Measurements from ENCODE around the gene NRXN3. TPM values are rescaled to one million over a fixed set of nuclear protein-coding genes. Genes with fewer than 3 reads are reported as not detected.

The NRXN3 gene
- total RNA-seq, 5 donors from 2014 or later (not counting 1 experiment from before 2014, with no cell fraction given), result not detected

DNA sequence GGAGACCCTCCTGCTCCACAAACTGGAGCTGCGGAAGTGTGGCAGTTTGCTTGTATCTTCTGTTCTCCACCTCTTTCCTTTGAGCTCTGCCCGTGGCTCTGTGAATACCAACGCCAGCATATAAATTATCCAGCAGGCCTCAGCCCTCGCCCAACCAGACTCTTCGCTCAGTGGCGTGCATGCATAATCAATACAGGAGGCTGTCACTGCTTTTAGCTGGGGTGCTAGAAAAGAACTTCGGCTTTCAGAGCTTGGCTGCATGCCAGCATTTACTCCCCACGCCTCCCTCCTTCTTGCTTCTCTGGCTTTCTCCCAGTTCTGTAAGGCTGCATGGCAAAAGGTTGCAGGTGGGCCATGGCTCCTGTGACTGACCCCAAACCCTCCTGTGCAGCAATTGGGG lies 26.9 kb downstream of the NRXN3 start:
- peaks cover 0 to 8% of the 10 kb centered on the region in 2 experiments for H3K4me1 ChIP-seq (ENCODE audit: control insufficient read depth in 1 of 2, extremely low read depth in 1 of 2, insufficient read depth in 2 of 2, low read length in 2 of 2)
- H3K27me3 ChIP-seq (replicated peaks in 1 of 2; ENCODE audit: control insufficient read depth in 2 of 2, extremely low read depth in 1 of 2, insufficient read depth in 2 of 2, low read length in 1 of 2), result peaks cover 0 to 5% of the 10 kb centered on the region in 2 experiments
- H3K4me3 ChIP-seq (ENCODE audit: control insufficient read depth in 1 of 2, extremely low read depth in 1 of 2, low read length in 1 of 2), result no peak overlapping the region
- POLR2A ChIA-PET, result no interaction called here
- CTCF ChIA-PET, result no interaction called here
- H3K9me3 ChIP-seq, result no peaks in the 10 kb centered on the region
- peaks cover 0 to 4% (median 0%) of the 10 kb centered on the region in 3 donors for H3K9me3 Mint-ChIP-seq
- H3K4me3 Mint-ChIP-seq, result no peak overlapping the region
- DNase-seq (no peak), ATAC-seq (replicated peaks in 1 of 4) (no peak)
- 76% methylated on average over 8 of the region's 8 CpGs for WGBS (ENCODE audit: insufficient coverage)
- peaks cover 0 to 4% of the 10 kb centered on the region in 2 donors for H3K27me3 Mint-ChIP-seq
- H3K36me3 ChIP-seq (ENCODE audit: control insufficient read depth in 2 of 2, extremely low read depth in 1 of 2, insufficient read depth in 1 of 2, low read length in 1 of 2), result no peaks in the 10 kb centered on the region
- H3K4me1 Mint-ChIP-seq, result peaks cover 5 to 9% (median 7%) of the 10 kb centered on the region in 3 donors
- no peaks in the 10 kb centered on the region for H3K36me3 Mint-ChIP-seq
- no peak overlapping the region for H3K27ac ChIP-seq (ENCODE audit: low read length)
- no peak overlapping the region for H3K27ac Mint-ChIP-seq

DNA sequence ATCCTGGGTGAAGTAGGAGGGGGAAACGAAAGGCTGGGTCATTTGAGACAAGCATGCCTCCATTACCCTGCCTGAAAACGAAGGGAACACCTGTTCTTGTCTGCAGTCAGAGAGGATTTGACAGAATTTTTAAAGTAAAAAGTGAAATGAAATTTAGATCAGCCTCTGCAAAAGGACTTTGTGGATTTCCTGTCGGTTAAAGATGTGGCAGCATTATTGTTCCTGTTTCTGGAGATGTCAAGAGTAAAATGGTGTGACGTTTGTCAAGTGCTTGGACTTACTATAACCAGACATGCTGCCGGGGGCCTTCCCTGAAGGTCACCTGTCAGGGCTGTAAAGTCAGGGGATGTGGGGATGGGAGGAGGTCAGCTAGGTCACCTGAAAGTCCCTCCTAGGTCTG lies 32.0 kb downstream of the NRXN3 start:
- ChIA-PET POLR2A (no interaction called here), CTCF (no interaction called here)
- Histone ChIP-seq H3K9me3 (no peaks in the 10 kb centered on the region), H3K4me1 (ENCODE audit: control insufficient read depth in 1 of 2, extremely low read depth in 1 of 2, insufficient read depth in 2 of 2, low read length in 2 of 2) (peaks cover 7 to 12% of the 10 kb centered on the region in 2 experiments), H3K27ac (ENCODE audit: low read length) (no peak overlapping the region), H3K4me3 (ENCODE audit: control insufficient read depth in 1 of 2, extremely low read depth in 1 of 2, low read length in 1 of 2) (no peak overlapping the region), H3K36me3 (ENCODE audit: control insufficient read depth in 2 of 2, extremely low read depth in 1 of 2, insufficient read depth in 1 of 2, low read length in 1 of 2) (no peaks in the 10 kb centered on the region), H3K27me3 (replicated peaks in 1 of 2; ENCODE audit: control insufficient read depth in 2 of 2, extremely low read depth in 1 of 2, insufficient read depth in 2 of 2, low read length in 1 of 2) (peaks cover 0 to 5% of the 10 kb centered on the region in 2 experiments)
- peak overlapping the region in 1 of 3 donors; percentile 6 for H3K4me3 Mint-ChIP-seq
- DNase-seq (no peak), ATAC-seq (replicated peaks in 1 of 4) (no peak)
- peaks cover 13 to 18% (median 16%) of the 10 kb centered on the region in 3 donors for H3K4me1 Mint-ChIP-seq
- no peak overlapping the region for H3K27ac Mint-ChIP-seq
- H3K27me3 Mint-ChIP-seq, result no peaks in the 10 kb centered on the region
- H3K36me3 Mint-ChIP-seq, result no peaks in the 10 kb centered on the region
- 5% methylated on average over 4 of the region's 5 CpGs for WGBS (ENCODE audit: insufficient coverage)
- peaks cover 0 to 10% (median 0%) of the 10 kb centered on the region in 3 donors for H3K9me3 Mint-ChIP-seq

DNA sequence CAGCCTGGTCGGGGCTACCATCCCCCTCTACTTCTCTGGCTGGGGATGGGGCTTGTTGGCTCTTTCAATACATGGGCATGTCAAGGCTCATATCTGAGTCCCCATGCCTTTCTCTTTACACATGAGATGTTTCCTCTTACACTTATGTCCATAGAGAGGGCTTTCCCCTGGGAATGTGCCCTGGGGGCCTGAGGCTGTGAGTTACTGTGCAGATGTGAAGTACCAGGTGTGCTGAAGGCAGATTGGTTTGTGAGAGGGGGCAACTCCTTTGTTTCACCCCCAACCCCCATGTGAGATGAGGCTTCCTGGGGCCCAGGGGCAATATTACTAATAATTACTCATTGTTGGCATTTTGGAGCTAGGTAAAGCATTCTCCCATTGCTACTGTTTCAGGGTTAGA lies 32.8 kb downstream of the NRXN3 start:
- H3K36me3 Mint-ChIP-seq, result no peaks in the 10 kb centered on the region
- no peak overlapping the region for H3K27ac ChIP-seq (ENCODE audit: low read length)
- ATAC-seq (replicated peaks in 1 of 4) (no peak), DNase-seq (no peak)
- no CpG with 5 or more reads among the region's 1 CpG for WGBS (ENCODE audit: insufficient coverage)
- H3K27me3 Mint-ChIP-seq, result no peaks in the 10 kb centered on the region
- ChIA-PET CTCF (interaction anchor here in 1 of 2 donors (0.6 kb wide), 1 partner anchor 72 kb away, joined by 3 read pairs; no protein-coding TSS in a partner anchor), POLR2A (no interaction called here)
- H3K4me3 ChIP-seq (ENCODE audit: control insufficient read depth in 1 of 2, extremely low read depth in 1 of 2, low read length in 1 of 2), result no peak overlapping the region
- no peaks in the 10 kb centered on the region for H3K9me3 ChIP-seq
- H3K36me3 ChIP-seq (ENCODE audit: control insufficient read depth in 2 of 2, extremely low read depth in 1 of 2, insufficient read depth in 1 of 2, low read length in 1 of 2), result no peaks in the 10 kb centered on the region
- peaks cover 0 to 5% of the 10 kb centered on the region in 2 experiments for H3K27me3 ChIP-seq (replicated peaks in 1 of 2; ENCODE audit: control insufficient read depth in 2 of 2, extremely low read depth in 1 of 2, insufficient read depth in 2 of 2, low read length in 1 of 2)
- no peak overlapping the region for H3K27ac Mint-ChIP-seq
- H3K9me3 Mint-ChIP-seq, result peaks cover 0 to 12% (median 0%) of the 10 kb centered on the region in 3 donors
- no peak overlapping the region for H3K4me3 Mint-ChIP-seq
- peaks cover 7 to 12% of the 10 kb centered on the region in 2 experiments for H3K4me1 ChIP-seq (ENCODE audit: control insufficient read depth in 1 of 2, extremely low read depth in 1 of 2, insufficient read depth in 2 of 2, low read length in 2 of 2)
- peaks cover 13 to 18% (median 16%) of the 10 kb centered on the region in 3 donors for H3K4me1 Mint-ChIP-seq

DNA sequence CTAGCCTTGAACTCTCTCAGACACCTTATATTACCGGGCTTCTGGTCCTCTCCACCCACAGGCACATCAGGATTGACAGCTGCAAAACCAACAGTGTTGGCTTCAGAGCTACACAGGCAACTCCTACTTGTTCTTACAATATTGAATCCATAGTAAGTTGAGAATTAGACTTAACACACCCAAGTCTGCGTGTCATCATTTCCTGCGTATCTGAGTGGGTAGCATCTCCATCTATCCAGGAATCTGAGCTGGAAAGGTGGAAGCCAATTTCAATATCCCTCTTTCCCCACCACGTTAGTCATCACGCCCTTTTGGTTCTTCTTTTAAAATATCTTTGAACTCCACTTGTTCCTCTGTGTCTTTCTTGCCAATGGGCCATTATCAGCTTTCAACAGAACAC lies 37.2 kb downstream of the NRXN3 start:
- CTCF ChIA-PET, result no interaction called here
- Mint-ChIP-seq H3K36me3 (no peaks in the 10 kb centered on the region), H3K4me1 (peaks cover 4 to 6% (median 5%) of the 10 kb centered on the region in 3 donors), H3K27me3 (peaks cover 3 to 6% of the 10 kb centered on the region in 2 donors), H3K27ac (no peak overlapping the region), H3K4me3 (no peak overlapping the region), H3K9me3 (peaks cover 11 to 20% (median 11%) of the 10 kb centered on the region in 3 donors)
- Histone ChIP-seq H3K4me3 (ENCODE audit: control insufficient read depth in 1 of 2, extremely low read depth in 1 of 2, low read length in 1 of 2) (no peak overlapping the region), H3K4me1 (ENCODE audit: control insufficient read depth in 1 of 2, extremely low read depth in 1 of 2, insufficient read depth in 2 of 2, low read length in 2 of 2) (peaks cover 2 to 6% of the 10 kb centered on the region in 2 experiments), H3K27ac (ENCODE audit: low read length) (no peak overlapping the region), H3K27me3 (replicated peaks in 1 of 2; ENCODE audit: control insufficient read depth in 2 of 2, extremely low read depth in 1 of 2, insufficient read depth in 2 of 2, low read length in 1 of 2) (no peaks in the 10 kb centered on the region), H3K9me3 (no peaks in the 10 kb centered on the region), H3K36me3 (ENCODE audit: control insufficient read depth in 2 of 2, extremely low read depth in 1 of 2, insufficient read depth in 1 of 2, low read length in 1 of 2) (no peaks in the 10 kb centered on the region)
- WGBS (ENCODE audit: insufficient coverage), result 92% methylated on average over 4 of the region's 5 CpGs
- ATAC-seq (replicated peaks in 1 of 4) (no peak), DNase-seq (no peak)
- POLR2A ChIA-PET, result no interaction called here

DNA sequence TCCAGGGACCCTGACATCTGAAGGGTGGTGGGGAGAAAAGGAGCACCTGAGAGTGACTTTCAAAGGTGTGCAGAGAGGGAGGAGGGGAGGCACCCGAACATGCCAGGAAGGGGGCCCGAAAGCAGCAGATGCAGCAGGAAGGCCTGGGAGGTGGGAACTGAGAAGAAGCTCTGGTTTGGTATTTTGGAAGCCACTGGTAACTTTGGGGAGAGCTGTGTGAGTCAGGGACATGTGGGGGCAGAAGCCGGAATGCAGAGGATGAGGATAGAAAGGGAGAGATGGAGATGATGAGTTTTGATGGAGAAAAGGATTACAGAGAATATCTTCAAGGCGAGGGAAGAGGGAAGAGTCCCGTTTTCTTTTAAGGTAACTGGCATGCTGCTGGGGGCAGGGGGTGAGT lies 50.1 kb downstream of the NRXN3 start:
- CTCF ChIA-PET, result no interaction called here
- DNase-seq, result no peak
- 75% methylated on average over 5 of the region's 5 CpGs for WGBS (ENCODE audit: insufficient coverage)

DNA sequence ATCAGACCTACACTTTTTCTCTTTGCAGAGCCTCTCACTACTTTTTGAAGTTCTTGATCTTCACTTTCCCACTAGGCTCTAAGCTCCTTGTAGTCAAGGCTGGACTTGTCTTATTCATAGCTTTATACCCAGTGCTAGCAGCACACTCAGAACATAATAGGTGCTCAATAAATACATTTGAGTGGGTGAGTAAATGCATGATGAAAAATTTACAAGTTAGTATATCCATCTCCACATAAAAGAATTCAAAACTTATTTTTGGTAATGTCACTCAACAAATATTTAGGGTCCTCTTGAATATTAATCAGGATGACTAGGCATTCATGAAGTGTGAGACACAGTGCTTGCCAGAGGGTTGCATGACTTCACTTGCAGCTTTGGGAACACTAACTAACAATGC lies 52.6 kb downstream of the NRXN3 start:
- Histone ChIP-seq H3K27me3 (replicated peaks in 1 of 2; ENCODE audit: control insufficient read depth in 2 of 2, extremely low read depth in 1 of 2, insufficient read depth in 2 of 2, low read length in 1 of 2) (peaks cover 0 to 5% of the 10 kb centered on the region in 2 experiments), H3K9me3 (no peaks in the 10 kb centered on the region), H3K36me3 (ENCODE audit: control insufficient read depth in 2 of 2, extremely low read depth in 1 of 2, insufficient read depth in 1 of 2, low read length in 1 of 2) (no peaks in the 10 kb centered on the region), H3K4me1 (ENCODE audit: control insufficient read depth in 1 of 2, extremely low read depth in 1 of 2, insufficient read depth in 2 of 2, low read length in 2 of 2) (no peaks in the 10 kb centered on the region), H3K4me3 (ENCODE audit: control insufficient read depth in 1 of 2, extremely low read depth in 1 of 2, low read length in 1 of 2) (no peak overlapping the region), H3K27ac (ENCODE audit: low read length) (no peak overlapping the region)
- Mint-ChIP-seq H3K27ac (no peak overlapping the region), H3K36me3 (no peaks in the 10 kb centered on the region), H3K4me3 (no peak overlapping the region), H3K9me3 (no peaks in the 10 kb centered on the region), H3K4me1 (no peaks in the 10 kb centered on the region), H3K27me3 (peaks cover 0 to 1% of the 10 kb centered on the region in 2 donors)
- ATAC-seq (replicated peaks in 1 of 4), result no peak
- POLR2A ChIA-PET, result no interaction called here
- CTCF ChIA-PET, result no interaction called here
- DNase-seq, result no peak

More for the DNA sequence above, 50.1 kb downstream of the NRXN3 start:
- no peaks in the 10 kb centered on the region for H3K9me3 Mint-ChIP-seq
- H3K4me1 Mint-ChIP-seq, result no peaks in the 10 kb centered on the region
- Histone ChIP-seq H3K4me1 (ENCODE audit: control insufficient read depth in 1 of 2, extremely low read depth in 1 of 2, insufficient read depth in 2 of 2, low read length in 2 of 2) (no peaks in the 10 kb centered on the region), H3K4me3 (ENCODE audit: control insufficient read depth in 1 of 2, extremely low read depth in 1 of 2, low read length in 1 of 2) (no peak overlapping the region), H3K9me3 (no peaks in the 10 kb centered on the region), H3K27me3 (replicated peaks in 1 of 2; ENCODE audit: control insufficient read depth in 2 of 2, extremely low read depth in 1 of 2, insufficient read depth in 2 of 2, low read length in 1 of 2) (peaks cover 0 to 5% of the 10 kb centered on the region in 2 experiments), H3K36me3 (ENCODE audit: control insufficient read depth in 2 of 2, extremely low read depth in 1 of 2, insufficient read depth in 1 of 2, low read length in 1 of 2) (no peaks in the 10 kb centered on the region), H3K27ac (ENCODE audit: low read length) (no peak overlapping the region)
- no peaks in the 10 kb centered on the region for H3K36me3 Mint-ChIP-seq
- POLR2A ChIA-PET, result no interaction called here
- ATAC-seq (replicated peaks in 1 of 4), result no peak
- H3K27ac Mint-ChIP-seq, result no peak overlapping the region
- no peak overlapping the region for H3K4me3 Mint-ChIP-seq
- no peaks in the 10 kb centered on the region for H3K27me3 Mint-ChIP-seq
